Fibroblast of lung (primary cell): ENCODE measurements around the gene SIVA1. TPM values are rescaled to one million over a fixed set of nuclear protein-coding genes. Genes with fewer than 3 reads are reported as not detected.
"Not testable (repeated sequence)": the region's sequence is repeated elsewhere in the genome, so short reads cannot be mapped to it uniquely, and the experiment has no call there.

Experiments used
- DNase-seq, 2 donors: peaks; one replicate each; pipeline versions ENCODE4 v3.0.0 to v3.0.0-alpha.2; 2010; ENCODE audit warnings: low read depth in 2 of 2
- H2AFZ ChIP-seq: 2 replicates; pipeline ENCODE4 v1.5.1; 2012; ENCODE audit warnings: low read length, control low read depth, inconsistent platforms
- H3K27ac ChIP-seq: 2 replicates; pipeline ENCODE4 v1.5.1; 2011; ENCODE audit warnings: low read length, control low read depth; ENCODE audit not compliant: insufficient read depth
- H3K27me3 ChIP-seq: 2 replicates; pipeline ENCODE4 v1.5.1; 2011; ENCODE audit warnings: mild to moderate bottlenecking, low read length; ENCODE audit not compliant: control insufficient read depth, insufficient read depth
- H3K36me3 ChIP-seq: 2 replicates; pipeline ENCODE4 v1.5.1; 2011; ENCODE audit warnings: low read length; ENCODE audit not compliant: control insufficient read depth, insufficient read depth
- H3K4me1 ChIP-seq: 2 replicates; pipeline ENCODE4 v1.5.1; 2011; ENCODE audit warnings: low read length; ENCODE audit not compliant: control insufficient read depth, insufficient read depth; ENCODE audit errors: extremely low read depth
- H3K4me2 ChIP-seq: 2 replicates; pipeline ENCODE4 v1.5.1; 2011; ENCODE audit warnings: low read length, control low read depth; ENCODE audit not compliant: insufficient read depth; ENCODE audit errors: extremely low read depth
- H3K4me3 ChIP-seq, 4 experiments: fragments of 200-600 bp in 1 of 4; sonication (generic) in 1 of 4; replicated peaks in 1 of 4; 2 replicates each; pipeline ENCODE4 v1.5.1; 2011 to 2016; ENCODE audit warnings: low read length in 4 of 4, low read depth in 3 of 4, mild to moderate bottlenecking in 3 of 4, control low read depth in 2 of 4, inconsistent platforms in 1 of 4, mixed read lengths in 1 of 4; ENCODE audit not compliant: insufficient read depth in 1 of 4; ENCODE audit errors: control extremely low read depth in 1 of 4
- H3K79me2 ChIP-seq: 2 replicates; pipeline ENCODE4 v1.5.1; 2012; ENCODE audit warnings: mild to moderate bottlenecking, low read length, inconsistent platforms; ENCODE audit not compliant: control insufficient read depth, insufficient read depth
- H3K9ac ChIP-seq: 2 replicates; pipeline ENCODE4 v1.5.1; 2011; ENCODE audit warnings: mild to moderate bottlenecking, low read length, control low read depth; ENCODE audit not compliant: insufficient read depth
- H3K9me3 ChIP-seq: 2 replicates; pipeline ENCODE4 v1.5.1; 2012; ENCODE audit warnings: low read depth, low read length; ENCODE audit not compliant: control insufficient read depth, insufficient read depth
- H4K20me1 ChIP-seq: 2 replicates; pipeline ENCODE4 v1.5.1; 2011; ENCODE audit warnings: low read length; ENCODE audit not compliant: control insufficient read depth, insufficient read depth; ENCODE audit errors: extremely low read depth
- CTCF ChIP-seq, 2 donors: IDR thresholded peaks in 1 of 2; conservative IDR thresholded peaks in 1 of 2; 1 replicate in 1 of 2; 2 replicates in 1 of 2; pipeline ENCODE4 v1.5.1; 2011 to 2012; ENCODE audit warnings: low read length in 2 of 2, control low read depth in 1 of 2, inconsistent platforms in 1 of 2, low read depth in 1 of 2, mild to moderate bottlenecking in 1 of 2
- EZH2 ChIP-seq: IDR thresholded peaks from 2 replicates; pipeline ENCODE4 v1.5.1; 2012; ENCODE audit warnings: low read length, control low read depth, mild to moderate bottlenecking; ENCODE audit errors: missing control alignments
- polyA plus RNA-seq, 2 donors: library from polyadenylated mRNA; depleted of rRNA in 1 of 2; stranded (reverse) in 1 of 2; unstranded in 1 of 2; fragments of >200 nt; gene quantifications; 2 replicates each; pipeline ENCODE4 v1.2.1, GENCODE V29; 2011 to 2012; ENCODE audit warnings: missing spikeins in 1 of 2
- total RNA-seq: library from RNA; depleted of rRNA; stranded (reverse); fragments of >200 nt; gene quantifications from 2 replicates; pipeline ENCODE4 v1.2.1, GENCODE V29; 2014

SIVA1 gene
- total and polyA plus RNA-seq, 2 donors (not counting 1 experiment from before 2014, with no cell fraction given), result 26.1 to 65.1 TPM

DNA sequence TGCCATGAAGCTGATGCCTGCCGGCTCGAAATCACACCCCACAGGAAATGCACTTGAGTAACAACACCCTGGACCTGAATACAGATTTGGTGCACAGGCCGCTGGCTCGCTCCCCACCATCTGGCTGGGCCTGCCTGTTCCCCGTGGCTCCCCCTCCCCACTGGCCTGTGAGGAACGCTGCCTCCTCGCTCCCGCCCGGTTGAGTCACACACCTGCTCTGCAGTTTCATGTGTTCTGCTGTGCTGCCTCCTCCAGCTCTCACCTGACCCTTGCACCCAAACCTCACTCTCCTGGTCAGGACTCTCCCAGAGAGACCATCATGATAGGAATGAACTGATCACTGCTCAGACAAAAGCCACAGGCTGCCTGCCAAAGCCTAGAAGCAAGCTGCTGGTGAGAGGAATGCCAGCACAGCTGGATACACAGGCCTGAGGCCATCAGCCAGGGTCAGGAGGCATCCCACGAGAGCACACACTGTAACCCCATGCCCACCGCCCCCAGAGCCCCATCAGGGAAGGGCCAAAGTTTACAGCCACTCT is 3.8 kb upstream of the SIVA1 start:
- TF ChIP-seq CTCF (conservative IDR thresholded peaks at IDR 0.05 in 1 of 2, IDR thresholded peaks at IDR 0.05 in 1 of 2; ENCODE audit: low read depth in 1 of 2, low read length in 2 of 2) (no peak), EZH2 (no peak)
- Histone ChIP-seq H3K4me3 (no peak overlapping the region), H3K36me3 (no peaks in the 10 kb centered on the region), H4K20me1 (no peaks in the 10 kb centered on the region), H3K27ac (no peak overlapping the region), H3K4me1 (peaks cover 28% of the 10 kb centered on the region), H3K79me2 (peaks cover 12% of the 10 kb centered on the region), H3K4me2 (peak overlapping the region; percentile 17), H3K9ac (no peak overlapping the region), H3K9me3 (no peaks in the 10 kb centered on the region), H2AFZ (no peak overlapping the region), H3K27me3 (no peaks in the 10 kb centered on the region)
- DNase-seq, result peak; percentile 25 to 36

DNA sequence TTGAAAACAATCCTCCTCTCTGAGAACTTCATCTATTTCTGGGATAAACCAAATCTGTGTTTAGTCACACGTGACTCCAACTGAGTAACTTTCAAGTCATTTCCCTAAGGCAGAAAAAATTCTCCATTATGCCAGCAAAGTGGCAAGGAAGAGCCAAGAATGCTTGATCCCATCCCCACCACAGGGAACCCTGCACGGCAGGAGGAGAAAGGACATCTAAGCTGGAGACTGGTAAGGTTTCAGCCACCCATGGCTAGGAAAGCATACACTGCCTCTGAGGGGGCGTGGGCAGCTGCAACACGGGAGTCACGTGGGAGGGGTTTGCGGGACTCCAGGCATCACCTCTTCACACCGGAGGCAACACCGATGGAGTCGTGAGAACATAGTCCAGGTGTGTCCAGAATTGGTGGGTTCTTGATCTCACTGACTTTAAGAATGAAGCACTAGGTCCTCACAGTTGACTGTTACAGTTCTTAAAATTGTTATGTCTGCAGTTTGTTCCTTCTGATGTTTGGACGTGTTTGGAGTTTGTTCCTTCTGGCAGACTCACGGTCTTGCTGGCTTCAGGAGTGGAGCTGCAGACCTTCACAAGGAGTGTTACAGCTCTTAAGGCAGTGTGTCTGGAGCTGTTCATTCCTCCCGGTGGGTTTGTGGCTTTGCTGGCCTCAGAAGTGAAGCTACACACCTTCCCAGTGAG is 2.7 kb upstream of the SIVA1 start:
- DNase-seq, result no peak
- H2AFZ ChIP-seq, result no peak overlapping the region
- H3K27ac ChIP-seq, result no peak overlapping the region
- peak overlapping the region; percentile 32 for H3K4me2 ChIP-seq
- H3K9me3 ChIP-seq, result no peaks in the 10 kb centered on the region
- no peak overlapping the region for H3K4me3 ChIP-seq
- H4K20me1 ChIP-seq, result no peaks in the 10 kb centered on the region
- peaks cover 22% of the 10 kb centered on the region for H3K79me2 ChIP-seq
- peaks cover 31% of the 10 kb centered on the region for H3K4me1 ChIP-seq
- H3K27me3 ChIP-seq, result no peaks in the 10 kb centered on the region
- no peak overlapping the region for H3K9ac ChIP-seq
- no peaks in the 10 kb centered on the region for H3K36me3 ChIP-seq
- no peak for TF ChIP-seq CTCF (conservative IDR thresholded peaks at IDR 0.05 in 1 of 2, IDR thresholded peaks at IDR 0.05 in 1 of 2; ENCODE audit: low read depth in 1 of 2, low read length in 2 of 2)
- TF ChIP-seq EZH2, result no peak

- H3K9ac ChIP-seq, H3K36me3 ChIP-seq, H3K27me3 ChIP-seq, DNase-seq, H4K20me1 ChIP-seq, H3K27ac ChIP-seq, H3K4me2 ChIP-seq, H3K9me3 ChIP-seq, H3K4me3 ChIP-seq, H2AFZ ChIP-seq: not testable (repeated sequence)
- peaks cover 27% of the 10 kb centered on the region for H3K79me2 ChIP-seq
- peaks cover 31% of the 10 kb centered on the region for H3K4me1 ChIP-seq
Measured at GRCh38 chr14:104750753-104751057, 2.2 kb upstream of the SIVA1 start.
